Right renal pelvis (tissue), 4 donors: ENCODE results near the gene URB2. TPM values are rescaled to one million over a fixed set of nuclear protein-coding genes. Genes with fewer than 3 reads are reported as not detected.
"Not testable (repeated sequence)": the region's sequence is repeated elsewhere in the genome, so short reads cannot be mapped to it uniquely, and the experiment has no call there.

Experiments
- DNase-seq, 4 donors: peaks; one replicate each; pipeline ENCODE4 v3.0.0-alpha.2; 2013; ENCODE audit warnings: low read depth in 4 of 4, low spot score in 3 of 4, missing footprints in 1 of 4
- polyA plus RNA-seq, 4 donors: library from polyadenylated mRNA; unstranded; fragments of 120-200 nt; gene quantifications; one replicate each; pipeline ENCODE4 v1.2.1, GENCODE V29; 2013; ENCODE audit not compliant: insufficient read length in 4 of 4

URB2 gene
- polyA plus RNA-seq, 4 donors: 6.9 to 8.2 (median 7.9) TPM

DNA sequence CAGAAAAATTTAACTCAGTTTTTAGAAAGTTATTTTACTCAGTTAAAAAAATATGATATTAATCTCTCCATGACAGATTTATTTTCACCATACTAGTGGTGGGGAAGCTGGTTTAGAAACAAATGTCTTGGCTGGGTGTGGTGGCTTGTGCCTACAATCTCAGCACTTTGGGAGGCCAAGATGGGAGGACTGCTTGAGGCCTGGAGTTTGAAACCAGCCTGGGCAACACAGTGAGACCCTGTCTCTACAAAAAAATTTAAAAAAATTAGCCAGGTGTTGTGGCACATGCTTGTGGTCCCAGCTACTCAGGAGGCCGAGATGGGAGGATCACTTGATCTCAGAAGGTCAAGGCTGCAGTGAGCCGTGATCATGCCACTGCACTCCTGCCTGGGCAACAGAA, 17.5 kb upstream of the URB2 start:
- DNase-seq: no peak

DNA sequence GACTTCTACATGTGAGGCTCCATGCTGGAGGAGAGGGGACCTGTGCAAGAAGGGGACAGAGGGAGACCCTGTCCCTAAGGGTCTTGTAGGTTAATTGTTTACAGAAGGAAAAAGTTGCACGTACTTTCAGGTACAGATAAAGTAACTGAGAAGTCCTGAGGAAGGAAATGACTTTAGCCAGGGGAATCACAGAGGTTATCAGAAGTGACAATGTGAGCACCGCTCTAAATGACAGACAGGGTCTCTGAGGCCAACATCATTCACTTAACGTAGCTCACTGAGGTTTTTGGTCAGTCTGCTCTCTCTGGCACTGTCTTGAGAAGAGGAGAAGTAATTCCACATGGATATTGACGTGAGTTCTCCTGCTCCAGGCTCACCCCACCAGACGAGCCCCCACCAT, 12.1 kb upstream of the URB2 start:
- DNase-seq: no peak

DNA sequence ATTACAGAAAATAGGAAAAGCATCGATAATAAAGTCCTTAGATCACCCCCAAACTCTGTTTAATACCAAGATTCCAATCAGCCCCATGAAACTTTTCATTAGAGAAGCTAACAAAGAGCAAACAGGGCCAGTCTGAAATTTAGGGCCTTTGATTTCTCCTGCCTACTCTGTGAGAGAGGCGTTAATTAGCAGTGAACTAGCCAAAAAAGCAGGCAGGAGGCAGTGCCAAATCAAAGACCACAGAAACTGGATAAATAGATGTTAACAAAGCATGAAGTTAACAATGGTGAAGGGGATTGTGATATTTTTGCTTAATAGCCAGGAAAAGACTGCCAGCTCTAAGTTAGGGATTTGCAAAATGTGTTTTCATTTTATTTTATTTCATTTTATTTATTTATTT, 11.3 kb upstream of the URB2 start:
- no peak for DNase-seq

DNA sequence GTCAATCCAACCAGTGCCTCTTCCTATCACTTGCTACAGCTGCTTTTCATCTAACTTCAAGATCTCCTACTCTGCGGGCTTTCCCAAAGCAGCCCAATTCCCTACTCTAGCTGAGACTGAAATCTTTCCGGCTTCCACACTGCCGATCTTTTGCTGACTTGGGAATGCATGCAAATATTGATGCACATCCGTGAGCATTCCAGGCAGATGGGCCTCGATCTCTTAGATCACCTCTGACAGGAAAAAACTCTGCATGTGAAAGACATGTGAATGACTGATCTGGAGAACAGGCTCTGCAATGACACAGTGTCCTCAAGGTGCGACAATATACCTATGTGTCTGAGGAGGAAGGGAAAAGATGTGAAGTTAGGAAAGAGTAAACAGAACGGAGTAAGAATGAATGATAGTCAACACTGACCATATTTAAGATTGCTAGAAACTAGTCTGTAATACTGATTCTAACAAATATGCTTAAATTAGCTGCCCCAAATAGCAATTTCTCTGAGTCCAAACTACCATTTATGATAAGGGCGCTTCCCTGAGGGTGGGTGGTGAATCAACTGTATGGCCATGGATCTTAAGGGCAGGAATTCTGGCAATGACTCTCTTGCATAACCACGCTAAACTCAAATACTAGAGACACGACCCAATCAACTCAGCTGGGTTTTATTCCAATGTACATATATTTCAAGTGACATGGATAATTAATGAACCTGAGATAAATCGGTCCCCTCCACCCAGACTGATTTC, 8.5 kb upstream of the URB2 start:
- no peak for DNase-seq

DNA sequence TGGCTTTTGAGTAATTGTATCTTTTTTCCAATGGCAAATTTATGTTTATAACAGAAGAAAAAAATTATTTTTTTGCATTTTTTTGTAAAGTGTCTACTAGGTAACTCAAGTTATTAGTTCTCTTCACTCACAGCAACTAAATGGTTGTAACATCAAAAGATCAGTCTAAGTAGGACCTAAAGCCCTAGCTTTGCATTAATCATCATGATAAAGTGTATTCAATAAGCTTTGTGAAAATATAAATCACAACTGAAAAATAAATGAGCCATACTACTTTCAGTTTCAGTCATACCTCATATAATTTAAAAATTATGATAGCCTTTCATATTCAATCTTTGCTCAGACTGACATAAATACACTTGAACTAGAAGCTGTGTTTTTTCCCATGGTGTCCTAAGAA, 7.0 kb upstream of the URB2 start:
- DNase-seq: no peak

DNA sequence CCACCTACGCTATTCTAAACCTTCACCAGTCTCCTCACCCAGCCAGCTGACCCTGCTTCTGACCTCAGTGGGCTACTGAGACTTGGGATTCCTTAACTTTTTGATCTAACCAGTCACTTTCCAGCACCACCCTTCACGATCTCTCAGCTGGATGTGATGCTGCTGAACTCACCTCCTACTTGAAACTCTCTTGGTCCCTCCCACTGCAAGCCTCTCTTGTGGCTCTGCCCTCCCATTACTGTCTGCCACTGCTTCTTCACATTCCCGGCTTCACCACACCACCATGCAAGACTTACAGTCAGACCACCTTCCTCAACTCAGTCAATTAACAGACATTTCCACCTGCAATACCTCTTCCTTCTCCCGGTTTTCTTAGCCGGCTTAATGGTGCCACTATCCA, 6.4 kb upstream of the URB2 start:
- no peak for DNase-seq

DNA sequence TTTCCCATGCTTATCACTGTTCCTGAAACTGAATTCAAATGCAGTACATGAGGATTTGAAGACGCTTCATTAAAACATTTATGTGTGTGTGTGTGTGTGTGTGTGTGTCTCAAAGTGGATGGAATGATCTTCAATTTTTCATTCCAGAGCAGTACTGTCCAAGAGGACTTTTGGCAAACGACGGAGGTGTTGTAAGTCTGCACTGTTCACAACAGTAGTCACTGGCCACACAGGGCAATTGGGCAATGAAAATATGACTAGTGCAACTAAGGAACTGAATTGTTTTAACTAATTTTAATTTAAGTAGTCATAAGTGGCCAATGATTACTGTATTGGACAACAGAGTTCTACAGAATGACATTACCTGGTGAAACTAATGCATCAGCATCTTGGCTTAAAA, 5.2 kb upstream of the URB2 start:
- no peak for DNase-seq

DNA sequence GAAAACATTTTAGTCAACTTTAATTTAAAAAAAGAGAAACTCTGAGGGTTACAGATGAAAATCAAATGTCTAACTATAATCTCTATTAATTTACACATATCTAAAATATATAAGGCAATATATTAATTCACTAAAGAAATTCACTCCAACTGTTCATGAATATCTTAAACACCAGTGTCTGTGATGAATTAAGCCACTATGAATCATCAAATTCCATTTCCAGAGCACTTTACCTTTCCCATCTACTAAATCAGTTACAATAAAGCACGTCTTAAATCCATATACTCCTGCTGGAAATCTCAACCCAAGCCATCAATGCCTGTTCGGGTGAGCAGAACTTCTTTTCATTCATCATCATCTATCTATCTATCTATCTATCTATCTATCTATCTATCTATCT, 4.4 kb upstream of the URB2 start:
- DNase-seq: no peak

DNA sequence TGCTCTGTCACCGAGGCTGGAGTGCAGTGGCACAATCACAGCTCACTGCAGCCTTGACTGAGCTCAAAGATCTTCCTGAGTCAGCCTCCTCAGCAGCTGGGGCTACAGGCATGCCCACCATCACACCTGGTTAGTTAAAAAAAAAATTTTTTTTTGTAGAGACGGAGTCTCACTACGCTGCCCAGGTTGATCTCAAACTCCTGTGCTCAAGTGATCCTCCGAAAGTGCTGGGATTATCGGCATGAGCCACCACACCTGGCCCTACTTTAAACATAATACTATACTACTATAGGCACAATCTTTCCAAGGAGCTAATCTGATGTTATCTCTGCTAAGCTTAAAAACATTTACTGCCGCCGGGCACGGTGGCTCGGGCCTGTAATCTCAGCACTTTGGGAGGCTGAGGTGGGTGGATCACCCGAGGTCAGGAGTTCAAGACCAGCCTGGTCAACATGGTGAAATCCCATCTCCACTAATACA, 3.4 kb upstream of the URB2 start:
- not testable (repeated sequence) for DNase-seq

DNA sequence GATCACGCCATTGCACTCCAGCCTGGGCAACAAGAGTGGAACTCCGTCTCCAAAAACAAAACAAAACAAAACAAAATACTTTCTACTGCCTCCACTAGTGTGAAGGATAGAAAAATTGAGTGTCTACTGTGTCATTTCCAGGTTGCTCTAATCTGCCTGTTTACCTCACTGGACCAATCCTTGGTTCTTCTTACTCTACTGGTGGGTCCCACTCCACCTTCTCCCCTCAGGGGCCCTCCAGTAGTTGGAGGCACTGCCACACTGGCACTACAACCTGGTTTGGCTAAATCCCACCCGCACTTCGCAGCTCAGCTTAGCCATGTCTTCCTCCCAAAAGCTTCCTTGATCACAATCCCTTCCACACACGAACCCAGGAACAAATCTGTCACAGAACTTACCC, 2.8 kb upstream of the URB2 start:
- no peak for DNase-seq

DNA sequence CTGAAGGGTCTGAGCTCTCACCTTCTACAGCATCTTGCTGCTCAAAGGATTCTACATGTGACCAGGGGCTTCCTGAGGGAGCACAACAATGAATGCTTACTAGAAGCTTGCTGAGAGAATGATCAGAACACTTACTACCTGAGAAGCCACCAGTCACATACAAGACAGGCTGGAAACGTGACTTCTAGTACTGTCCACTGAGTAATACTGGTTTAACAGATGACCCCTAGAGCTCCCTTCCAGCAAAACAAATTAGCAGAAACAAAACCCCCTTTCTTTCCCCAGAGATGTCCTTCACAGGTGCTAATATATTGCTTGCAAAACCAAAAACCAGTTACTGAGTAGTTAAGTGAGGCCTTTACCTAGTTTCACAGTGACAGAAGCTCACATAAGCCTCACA, 2.2 kb upstream of the URB2 start:
- no peak for DNase-seq

DNA sequence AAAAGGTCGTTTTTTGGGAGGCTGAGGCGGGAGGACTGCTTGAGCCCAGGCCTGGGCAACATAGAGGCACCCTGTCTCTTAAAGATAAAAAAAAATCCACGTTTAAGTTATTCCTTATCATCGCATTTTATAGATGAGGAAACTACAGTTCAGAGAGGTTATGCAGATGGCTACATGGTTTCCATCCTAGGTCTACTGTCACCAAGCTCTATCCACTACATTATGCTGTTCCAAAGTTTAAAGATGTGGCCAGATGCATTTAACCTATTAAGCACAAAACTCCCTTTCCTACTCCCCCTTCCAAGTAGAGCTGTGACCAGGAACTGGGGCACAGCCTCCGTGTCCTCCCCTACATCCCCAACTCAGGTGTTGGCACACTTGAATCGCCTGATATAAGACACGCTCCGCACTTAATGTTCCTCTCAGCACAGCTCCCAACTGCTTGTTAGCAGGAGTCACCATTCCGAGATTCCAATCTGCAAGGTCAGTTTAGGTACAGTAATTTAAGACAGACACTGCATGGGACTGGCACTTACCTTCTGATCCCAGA, 1.5 kb upstream of the URB2 start:
- peak in 1 of 4 donors; percentile 5 for DNase-seq

DNA sequence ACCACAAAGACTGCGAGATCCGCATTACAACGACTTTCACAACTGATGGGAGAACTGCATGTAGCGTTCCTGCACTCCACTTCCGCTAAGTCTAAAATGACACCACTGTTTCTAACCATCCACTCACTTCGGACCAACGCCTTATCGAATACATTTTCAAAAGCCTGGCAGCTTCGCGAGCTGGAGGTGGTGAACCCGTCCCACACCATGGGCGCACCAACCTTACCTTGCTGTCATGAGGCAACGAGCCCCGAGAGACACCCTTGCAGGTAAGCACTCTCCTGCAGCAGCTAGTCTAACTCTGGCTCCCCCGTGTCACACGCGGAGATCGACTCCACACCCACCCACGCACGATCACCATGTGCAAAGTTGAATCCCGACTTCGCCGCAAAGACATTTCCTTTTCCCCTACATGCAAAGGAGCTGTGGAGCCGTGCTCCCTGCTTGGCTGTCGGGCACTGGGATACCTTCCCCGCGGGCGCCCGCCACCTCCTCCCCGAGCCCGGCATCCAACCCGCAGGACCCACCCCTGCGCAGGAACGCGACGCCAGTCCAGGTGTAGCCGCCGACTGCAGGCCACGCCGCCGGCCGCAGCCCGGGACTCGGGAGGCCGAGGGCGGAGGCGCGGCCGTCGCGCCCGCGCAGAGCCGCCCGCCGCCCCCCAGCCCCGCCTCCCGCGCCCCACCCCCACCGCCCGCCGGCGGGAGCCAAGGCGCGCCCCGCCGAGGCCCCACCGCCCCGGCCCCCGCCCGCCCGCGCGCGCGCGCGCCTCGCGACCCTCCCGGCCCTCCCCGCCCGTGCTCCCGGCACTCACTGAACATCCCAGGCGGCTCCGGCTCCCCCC, 754 bp upstream of the URB2 start:
- DNase-seq: peak in 3 of 4 donors; percentile 28 to 38 (median 36)

DNA sequence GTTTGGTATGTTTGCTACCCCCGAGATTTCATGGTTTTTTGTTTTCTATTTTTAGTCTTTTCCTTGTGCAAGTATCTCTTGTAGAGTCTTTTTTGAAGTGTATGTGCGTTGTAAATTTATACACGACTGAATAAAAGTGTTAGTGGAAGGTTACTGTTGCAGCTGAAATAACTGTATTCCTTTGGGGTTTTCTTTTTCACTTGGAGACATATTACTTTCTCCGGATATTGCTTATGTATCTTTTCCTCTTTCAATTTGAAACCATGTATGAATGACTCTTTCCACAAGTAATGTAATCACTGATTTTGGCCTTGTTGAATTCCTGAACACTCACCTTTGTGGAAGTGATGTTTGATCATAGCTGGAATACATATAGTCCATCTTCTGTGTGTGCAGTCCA, 956 bp downstream of the URB2 start:
- no peak for DNase-seq

DNA sequence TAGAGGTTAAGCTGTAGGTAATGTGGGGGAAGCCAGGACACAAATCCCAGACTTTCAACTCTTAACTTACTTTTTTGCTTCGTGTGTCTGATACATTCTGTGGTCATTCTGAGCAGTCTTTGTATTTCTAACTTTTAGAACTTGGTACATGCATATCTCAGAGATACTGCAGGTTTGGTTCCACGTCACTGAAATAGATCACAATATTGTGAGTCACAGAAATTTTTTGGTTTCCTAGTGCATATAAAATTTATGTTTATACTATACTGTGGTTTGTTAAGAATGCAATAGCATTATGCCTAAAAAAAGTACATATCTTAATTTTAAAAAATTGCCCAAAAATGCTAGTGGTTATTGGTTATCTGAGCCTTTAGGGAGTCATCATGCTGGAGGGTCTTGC, 3.2 kb downstream of the URB2 start:
- no peak for DNase-seq

DNA sequence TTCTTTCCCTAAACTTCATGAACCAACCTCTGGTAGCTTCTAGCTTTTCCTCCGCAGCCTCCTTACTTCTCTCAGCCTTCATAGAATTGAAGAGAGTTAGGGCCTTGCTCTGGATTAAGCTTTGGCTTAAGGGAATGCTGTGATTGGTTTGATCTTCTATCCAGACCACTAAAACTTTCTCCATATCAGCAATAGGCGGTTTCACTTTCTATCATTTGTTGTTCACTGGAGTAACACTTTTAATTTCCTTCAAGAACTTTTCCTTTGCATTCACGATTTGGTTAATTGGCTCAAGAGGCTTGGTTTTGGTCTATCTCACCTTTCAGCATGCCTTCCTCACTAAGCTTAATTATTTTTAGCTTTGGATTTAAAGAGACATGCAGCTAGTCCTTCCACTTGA, 5.1 kb downstream of the URB2 start:
- no peak for DNase-seq

DNA sequence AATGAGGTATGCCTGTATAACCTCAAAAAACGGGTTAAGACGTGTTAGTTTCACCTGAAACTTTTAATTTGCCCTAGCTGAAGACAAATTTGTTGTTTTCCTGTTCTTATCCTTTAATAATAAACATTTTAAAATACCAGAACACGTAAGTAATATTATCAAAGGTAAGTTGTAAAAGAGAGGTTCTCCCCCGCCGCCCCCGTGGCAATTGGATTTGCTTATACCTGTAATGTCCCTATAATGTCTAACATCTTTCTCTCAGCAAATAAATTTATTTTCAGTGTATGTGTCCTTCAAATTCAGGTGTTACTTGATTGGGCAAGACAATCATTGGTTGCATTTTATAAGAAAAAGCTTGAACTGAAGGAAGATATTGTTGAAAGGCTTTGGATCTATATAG, 5.9 kb downstream of the URB2 start:
- DNase-seq: no peak

DNA sequence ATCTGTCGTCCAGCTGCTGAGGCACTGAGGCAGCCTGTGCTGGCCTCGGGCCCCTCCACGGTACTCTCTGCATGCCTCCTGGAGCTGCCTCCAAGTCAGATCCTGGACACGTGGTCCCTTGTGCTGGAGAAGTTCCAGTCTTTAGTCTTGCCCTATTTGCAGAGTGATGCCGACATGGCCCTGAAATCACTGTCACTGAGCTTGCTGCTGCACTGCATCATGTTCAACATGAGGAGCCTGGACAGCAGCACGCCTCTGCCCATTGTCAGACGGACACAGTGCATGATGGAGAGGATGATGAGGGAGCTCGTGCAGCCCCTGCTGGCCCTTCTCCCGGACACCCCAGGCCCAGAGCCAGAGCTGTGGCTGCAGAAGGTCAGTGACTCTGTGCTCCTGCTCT, 10.0 kb downstream of the URB2 start:
- no peak for DNase-seq

DNA sequence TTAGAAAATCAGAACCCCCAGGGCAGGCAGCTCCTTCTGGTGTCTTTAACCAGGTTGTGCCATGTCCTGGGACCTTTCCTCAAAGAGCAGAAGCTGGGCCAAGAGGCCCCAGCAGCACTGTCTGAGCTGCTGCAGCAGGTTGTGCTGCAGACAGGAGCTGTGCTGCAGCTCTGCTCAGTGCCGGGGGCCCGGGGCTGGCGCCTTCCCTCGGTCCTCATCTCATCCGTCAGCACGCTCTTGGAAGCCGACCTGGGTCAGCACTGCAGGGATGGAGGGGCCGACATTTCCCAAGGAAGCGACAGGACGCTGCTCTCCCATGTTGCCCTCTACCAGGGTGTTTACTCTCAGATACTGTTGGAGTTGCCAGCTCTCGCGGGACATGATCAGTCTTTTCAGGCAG, 11.7 kb downstream of the URB2 start:
- DNase-seq: no peak

DNA sequence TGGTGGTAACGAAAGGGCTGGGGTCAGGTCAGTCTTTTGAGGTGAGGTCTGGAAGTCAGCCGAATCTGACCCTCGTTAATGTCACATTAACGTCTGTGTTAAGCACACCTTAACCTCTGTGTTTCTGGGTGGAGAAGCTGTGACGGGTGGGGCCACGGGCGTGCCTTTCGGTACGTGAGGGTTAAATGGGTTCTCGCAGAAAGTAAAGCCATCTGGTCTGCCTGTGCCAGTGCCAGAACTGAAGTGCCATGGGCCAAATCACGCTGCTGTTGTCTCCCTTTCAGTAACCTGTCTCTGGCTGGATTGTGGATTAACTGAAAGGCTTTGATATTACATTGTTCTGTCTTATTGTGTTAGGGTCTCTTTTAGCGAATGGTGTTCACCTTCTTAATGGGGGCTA, 14.4 kb downstream of the URB2 start:
- DNase-seq: no peak

DNA sequence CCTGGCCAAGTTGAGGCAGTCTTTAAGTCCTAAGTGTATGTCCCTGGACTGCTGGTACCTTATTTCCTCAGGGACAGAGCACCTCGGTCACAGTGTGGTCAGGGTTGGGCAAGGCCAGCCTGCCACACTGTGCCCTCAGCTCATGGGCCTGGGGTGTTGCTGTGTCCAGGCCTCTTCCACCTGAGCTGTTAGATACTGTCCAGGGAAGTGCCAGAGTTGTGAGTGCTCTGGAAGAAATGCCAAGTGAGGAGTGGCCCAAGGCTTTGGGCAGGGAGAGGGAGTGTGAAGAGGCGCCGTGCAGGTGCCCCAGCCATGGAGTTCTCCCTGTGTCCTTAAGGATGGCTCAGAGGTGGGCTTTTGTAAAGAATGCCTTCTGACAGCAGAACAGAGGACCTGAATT, 15.3 kb downstream of the URB2 start:
- no peak for DNase-seq

DNA sequence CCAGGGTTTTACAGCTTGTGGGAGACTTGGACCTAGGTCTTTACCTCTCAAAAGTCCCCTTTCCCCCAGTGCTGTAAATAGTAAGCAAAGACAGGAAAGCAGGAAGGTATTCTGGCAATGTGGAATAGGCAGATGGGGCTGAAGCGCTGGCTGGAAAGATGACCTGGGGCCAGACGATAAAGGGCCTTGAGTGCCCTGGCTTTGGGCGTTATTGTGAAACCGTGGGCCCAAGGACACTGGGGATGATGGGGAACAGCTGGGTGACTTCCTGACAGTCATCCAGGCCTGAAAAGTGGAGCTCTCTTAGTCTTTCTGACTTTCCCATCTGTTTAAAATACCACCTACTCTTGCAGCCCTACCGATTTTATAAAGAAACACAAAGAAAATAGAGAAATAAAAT, 16.3 kb downstream of the URB2 start:
- DNase-seq: no peak
